Activated naive CD4-positive, alpha-beta T cell (primary cell): Measurements from ENCODE around the gene ZNF385D.

ENCODE experiments used
- DNase-seq, 4 experiments: peaks; one replicate each; lab custom pipeline; 2025; lab: John Stamatoyannopoulos, UW

The ZNF385D gene

DNA sequence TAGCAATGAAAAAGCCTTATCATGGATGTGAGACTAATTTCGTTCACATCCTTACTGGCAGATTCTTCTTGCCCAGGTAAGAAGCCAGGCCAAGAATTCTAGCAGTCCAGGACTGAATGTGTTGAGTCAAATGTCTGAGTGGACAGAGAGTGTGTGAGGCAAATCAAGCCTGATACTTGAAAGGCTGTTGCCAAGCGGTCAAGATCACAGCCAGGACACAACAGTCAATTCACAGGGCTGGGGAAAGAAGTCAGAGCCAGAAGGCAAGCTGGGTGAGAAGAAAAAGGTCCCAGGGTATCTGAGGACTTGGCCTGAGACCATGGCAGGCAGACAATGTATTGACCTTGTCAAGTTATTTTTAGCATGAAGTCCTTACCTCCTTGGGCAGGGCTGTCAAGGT is 301.3 kb downstream of the ZNF385D start:
- no peak for DNase-seq

- DNase-seq, result no peak
Observed at GRCh38 chr3:21447476-21448151, 303.4 kb downstream of the ZNF385D start.

- DNase-seq, result no peak
Observed at GRCh38 chr3:21446945-21447475, 304.0 kb downstream of the ZNF385D start.

DNA sequence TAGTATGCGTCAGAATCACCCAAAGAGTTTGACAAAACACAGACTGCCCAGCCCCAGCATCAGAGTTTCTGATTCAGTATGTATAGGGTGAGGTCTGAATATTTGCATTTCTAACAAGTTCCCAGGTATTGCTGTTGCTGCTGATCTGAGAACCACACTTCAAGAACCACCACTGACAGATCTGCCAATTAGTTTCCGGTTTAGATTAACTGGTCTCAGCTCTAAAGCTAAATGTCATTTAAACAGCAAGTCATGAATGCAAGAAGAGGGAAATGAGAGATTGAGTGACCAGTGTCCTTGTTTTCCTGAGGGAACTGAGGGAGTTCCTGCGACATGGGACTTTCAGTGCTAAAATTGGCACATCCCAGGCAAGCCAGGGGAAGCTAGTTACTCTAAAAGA is 305.0 kb downstream of the ZNF385D start:
- DNase-seq, result no peak

GRCh38 chr3:21441821-21442220 is 309.2 kb downstream of the ZNF385D start:
- no peak for DNase-seq

GRCh38 chr3:21436835-21437234 is 314.2 kb downstream of the ZNF385D start:
- no peak for DNase-seq

DNA sequence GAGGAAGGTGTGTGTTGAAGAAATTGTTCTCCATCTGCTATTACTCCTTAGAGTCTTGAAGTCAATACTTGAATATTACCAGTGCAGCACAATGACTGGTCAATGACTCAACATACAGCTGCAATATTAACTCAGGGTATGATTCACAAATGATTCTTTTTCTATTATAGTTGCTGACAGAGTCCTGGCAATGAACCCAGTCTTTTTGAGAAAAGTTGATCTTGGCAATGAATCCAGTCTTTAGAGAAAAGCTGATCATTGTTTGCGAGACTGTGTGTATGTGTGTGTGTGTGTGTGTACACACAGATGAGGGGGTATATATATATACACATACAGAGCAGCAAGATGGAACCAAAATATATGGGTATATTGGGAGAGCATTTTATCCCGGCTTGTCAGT is 315.1 kb downstream of the ZNF385D start:
- DNase-seq, result no peak

- DNase-seq, result no peak
Observed at GRCh38 chr3:21434310-21434709, 316.7 kb downstream of the ZNF385D start.

DNA sequence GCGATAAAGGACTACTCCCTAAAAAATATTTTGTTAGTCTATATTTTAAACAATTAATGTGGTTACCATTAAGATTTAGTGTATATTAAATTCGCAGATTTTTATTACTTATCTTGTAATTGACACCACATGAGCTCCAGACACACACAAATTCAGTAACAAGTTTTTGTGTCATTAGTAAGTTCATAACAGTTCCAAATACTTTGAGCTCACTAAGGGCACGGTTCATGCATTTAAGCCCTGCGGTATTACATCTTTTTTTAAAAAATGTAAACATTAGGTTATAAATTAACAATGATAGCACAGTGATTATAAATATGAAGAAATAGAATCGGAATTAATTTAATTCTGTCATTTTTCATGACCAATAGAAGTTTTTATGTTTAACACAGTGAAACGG is 317.3 kb downstream of the ZNF385D start:
- DNase-seq, result no peak

GRCh38 chr3:21426920-21427319 is 324.1 kb downstream of the ZNF385D start:
- no peak for DNase-seq

DNA sequence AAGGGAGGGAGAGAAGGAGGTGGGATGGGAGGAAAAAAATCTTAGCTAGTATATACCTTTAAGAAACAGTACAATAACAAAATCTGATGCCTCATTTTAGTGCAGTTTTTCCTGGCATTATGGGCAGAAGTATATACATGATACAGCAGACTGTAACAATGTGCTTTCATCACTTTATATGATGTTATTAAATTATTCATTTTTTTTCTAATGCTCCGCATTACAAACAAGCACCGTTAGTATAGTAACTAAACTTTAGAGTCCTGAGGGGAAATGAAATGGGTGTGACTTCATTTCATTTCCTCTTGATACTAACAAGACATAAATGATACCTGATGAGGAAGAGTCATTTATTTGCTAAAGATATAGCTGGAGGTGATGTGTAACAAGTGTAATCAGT is 325.3 kb downstream of the ZNF385D start:
- no peak for DNase-seq

GRCh38 chr3:21421096-21421495 is 329.9 kb downstream of the ZNF385D start:
- DNase-seq, result no peak

GRCh38 chr3:21417991-21418390 is 333.0 kb downstream of the ZNF385D start:
- no peak for DNase-seq

- DNase-seq, result no peak
Observed at GRCh38 chr3:21414506-21414905, 336.5 kb downstream of the ZNF385D start.

DNA sequence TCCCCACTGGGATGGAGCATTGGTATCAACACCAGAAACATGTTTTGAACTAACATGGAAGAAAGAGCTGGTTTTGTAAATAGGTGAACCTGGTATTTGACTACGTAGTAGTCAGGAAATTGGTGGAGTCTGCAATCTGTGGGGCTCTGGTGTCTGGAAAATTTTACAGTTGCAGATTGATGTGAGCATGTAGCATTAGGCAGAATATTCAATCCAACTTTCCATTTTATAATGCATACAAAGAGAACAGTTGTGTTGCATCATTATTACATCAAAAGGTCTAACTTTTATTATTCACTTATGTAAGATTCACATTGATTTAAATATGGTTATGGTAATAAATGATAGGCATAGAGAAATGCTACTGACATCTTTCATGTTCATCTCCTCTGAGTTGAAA is 340.0 kb downstream of the ZNF385D start:
- no peak for DNase-seq

DNA sequence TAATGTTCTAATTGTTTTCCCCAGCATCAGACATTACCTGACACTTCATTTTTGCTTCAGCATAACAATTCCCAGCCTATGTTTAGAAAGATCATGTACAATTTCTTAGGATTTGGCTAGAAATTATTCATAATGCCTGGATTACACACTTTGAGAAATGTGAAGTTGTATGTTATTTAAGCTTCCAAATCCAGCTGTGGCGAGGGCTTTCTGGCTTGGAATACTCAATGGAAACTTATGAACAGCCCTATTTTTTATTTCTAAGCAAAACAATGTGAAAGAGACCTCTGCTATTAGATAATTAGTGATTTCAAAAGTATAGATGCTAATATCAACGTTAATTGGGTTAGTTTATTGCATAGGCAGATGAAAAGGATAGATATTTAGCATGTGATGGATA is 341.6 kb downstream of the ZNF385D start:
- no peak for DNase-seq

DNA sequence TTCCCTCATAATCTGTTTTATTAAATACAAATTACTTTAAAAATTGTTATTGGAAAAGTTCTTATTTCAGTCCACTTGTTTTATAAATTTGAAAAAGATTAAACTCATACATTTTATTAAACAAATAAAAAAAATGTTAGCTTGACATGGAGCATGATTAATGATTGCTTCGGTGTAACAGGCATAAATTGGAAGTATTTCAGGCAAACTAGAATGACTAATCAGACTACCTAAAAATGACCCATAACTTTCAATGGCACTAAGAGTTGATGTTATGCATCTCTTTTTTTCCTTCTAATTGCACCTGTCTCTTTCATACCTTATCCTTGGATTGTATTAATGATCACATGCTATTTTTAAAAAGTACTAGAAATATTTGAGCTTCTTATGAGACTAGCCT is 343.3 kb downstream of the ZNF385D start:
- no peak for DNase-seq

DNA sequence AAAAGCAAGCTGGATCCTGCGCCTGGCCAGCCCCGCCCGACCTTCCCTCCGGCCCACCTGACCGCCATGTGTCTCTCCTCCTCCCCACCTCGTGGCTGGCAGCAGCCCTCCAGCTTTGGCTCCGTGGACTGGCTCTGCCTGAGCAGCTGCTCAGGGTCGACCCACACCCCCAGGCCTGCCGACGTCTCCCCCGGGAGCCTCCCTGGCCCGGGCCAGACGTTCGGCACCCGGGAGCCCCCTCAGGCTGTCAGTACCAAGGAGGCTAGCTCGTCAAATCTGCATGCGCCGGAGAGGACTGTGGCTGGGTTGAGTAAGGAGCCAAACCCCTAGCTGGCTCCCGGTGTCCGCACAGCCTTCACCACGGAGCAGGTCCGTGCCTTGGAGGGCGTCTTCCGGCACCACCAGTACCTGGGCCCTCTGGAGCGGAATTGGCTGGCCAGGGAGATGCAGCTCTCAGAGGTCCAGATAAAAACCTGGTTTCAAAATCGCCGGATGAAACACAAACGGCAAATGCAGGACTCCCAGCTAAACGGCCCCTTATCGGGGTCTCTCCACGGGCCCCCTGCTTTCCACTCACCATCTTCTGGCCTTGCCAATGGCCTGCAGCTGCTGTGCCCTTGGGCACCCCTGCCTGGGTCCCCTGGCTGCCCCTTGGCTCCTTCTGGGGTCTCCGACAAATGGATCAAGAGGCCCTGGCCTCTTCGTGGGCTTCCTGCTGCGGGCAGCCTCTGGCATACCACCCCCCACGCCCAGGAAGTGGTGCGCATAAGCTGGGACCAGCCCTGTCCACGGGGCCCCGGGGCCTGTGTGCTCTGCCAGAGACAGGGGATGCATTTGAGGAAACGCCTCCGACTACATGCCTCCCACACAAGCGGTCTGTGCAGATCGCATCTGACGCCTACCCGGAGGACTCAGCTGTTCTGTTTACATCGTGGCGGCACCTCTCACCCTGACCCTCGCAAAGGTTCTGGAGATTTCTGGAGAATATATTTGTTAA is 345.0 kb downstream of the ZNF385D start:
- no peak for DNase-seq

- no peak for DNase-seq
Observed at GRCh38 chr3:21398461-21398860, 352.5 kb downstream of the ZNF385D start.

DNA sequence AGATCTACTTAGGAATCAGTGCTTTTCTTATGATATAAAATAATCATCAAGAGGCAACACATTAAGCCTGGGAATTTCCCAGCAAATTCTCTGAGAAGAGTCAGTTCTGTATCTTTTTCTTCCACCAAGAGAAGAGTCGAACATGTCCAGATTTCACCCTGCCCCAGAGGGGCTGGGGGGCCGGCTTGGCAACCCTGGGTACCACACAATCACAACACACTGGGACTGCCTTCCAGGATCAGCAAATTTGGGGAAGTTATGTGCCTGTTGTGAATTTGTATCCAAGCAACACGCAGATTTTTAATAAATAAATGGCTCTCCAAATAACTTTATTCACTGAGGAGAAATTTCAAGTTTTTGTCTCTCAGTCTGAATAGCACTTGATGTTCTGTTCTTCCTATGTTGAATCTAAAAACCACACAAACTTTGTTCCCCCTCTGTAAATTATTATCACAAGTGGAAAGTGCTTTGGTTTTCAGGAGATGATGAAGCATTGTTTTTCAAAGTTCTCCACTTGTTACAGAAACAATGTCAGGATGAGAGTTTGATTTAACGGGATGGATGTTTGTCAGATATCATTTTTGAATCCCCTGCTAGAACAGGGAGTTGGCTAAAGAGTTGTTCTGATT is 357.2 kb downstream of the ZNF385D start:
- DNase-seq, result no peak

GRCh38 chr3:21392526-21392925 is 358.5 kb downstream of the ZNF385D start:
- no peak for DNase-seq

DNA sequence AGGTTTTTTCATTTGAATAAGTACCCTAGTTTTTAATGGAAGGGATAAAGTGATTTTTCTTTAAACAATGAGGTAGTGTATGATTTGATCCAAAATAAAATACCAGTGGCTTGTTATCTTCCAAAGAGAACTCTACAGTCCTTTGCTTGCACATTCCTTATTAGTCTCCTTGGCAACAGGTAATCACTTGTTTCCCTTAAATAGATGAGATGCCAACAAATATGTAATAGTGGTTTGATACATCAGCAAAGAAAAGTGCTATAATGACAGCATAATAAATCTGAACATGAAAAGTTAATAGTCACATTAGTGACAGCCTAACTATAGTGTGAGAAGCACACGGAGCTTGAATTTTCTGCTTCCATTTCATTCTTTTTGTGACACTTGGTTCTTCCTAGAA is 360.2 kb downstream of the ZNF385D start:
- DNase-seq, result no peak

DNA sequence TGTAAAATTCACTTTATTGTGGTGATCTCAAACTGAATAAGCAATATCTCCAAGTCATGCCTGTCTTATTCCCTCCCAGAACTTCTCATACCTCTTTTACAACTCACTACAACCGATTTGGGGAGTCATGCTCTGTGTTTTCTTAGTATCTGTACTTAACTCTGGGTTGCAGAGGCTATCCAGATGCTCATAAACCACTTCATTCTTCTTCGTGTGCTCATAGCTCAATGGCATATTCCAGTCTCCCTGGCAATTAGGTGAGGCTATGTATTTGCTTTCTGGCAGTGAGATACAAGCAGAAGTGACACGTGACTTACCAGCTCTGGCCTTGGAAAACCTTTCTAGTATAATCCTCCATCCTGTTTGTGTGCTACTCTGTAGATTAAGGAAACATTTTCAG is 360.9 kb downstream of the ZNF385D start:
- DNase-seq, result no peak
